ENCODE results near the gene C6orf47.

- TF ChIP-seq POLR2AphosphoS5 (IDR thresholded peaks at IDR 0.05; ENCODE audit: low read depth, low read length): 0 out of 2 replicates have a peak, but pooled peaks have one; percentile 7
- TF ChIP-seq REST (IDR thresholded peaks at IDR 0.05; ENCODE audit: insufficient read depth in 1 of 2, low read depth in 2 of 2, low read length in 2 of 2): no peak
Observed at GRCh38 chr6:31636698-31637596, 23.6 kb downstream of the C6orf47 start.

Measured in PFSK-1 (cell line).